Stomach (tissue), 19 donors: ENCODE results near the gene CAPN3. TPM values are rescaled to one million over a fixed set of nuclear protein-coding genes. Genes with fewer than 3 reads are reported as not detected.
"Not testable (repeated sequence)": the region's sequence is repeated elsewhere in the genome, so short reads cannot be mapped to it uniquely, and the experiment has no call there.

Experiments
- DNase-seq, 2 donors: peaks; one replicate each; pipeline versions ENCODE4 v3.0.0 to v3.0.0-alpha.2; 2013 to 2019
- H3K27ac ChIP-seq, 5 donors: fragments of 200-600 bp in 4 of 5; sonication (generic) in 4 of 5; one replicate each; pipeline ENCODE4 v1.5.1; 2013 to 2019; ENCODE audit warnings: mild to moderate bottlenecking in 1 of 5, moderate library complexity in 1 of 5
- H3K27me3 ChIP-seq, 3 donors: fragments of 200-600 bp; sonication (generic); one replicate each; pipeline ENCODE4 v1.5.1; 2017 to 2019; ENCODE audit warnings: mixed run types in 1 of 3
- H3K36me3 ChIP-seq, 4 donors: fragments of 200-600 bp; sonication (generic); 1 replicate in 3 of 4; 2 replicates in 1 of 4; pipeline ENCODE4 v1.5.1; 2016 to 2019
- H3K4me1 ChIP-seq, 4 donors: fragments of 200-600 bp; sonication (generic); one replicate each; pipeline ENCODE4 v1.5.1; 2016 to 2019
- H3K4me3 ChIP-seq, 4 donors: fragments of 200-600 bp; sonication (generic) in 3 of 4; one replicate each; pipeline ENCODE4 v1.5.1; 2016 to 2019; ENCODE audit warnings: mild to moderate bottlenecking in 1 of 4
- H3K9me3 ChIP-seq, 4 donors: fragments of 200-600 bp; sonication (generic); one replicate each; pipeline ENCODE4 v1.5.1; 2016 to 2019
- EP300 ChIP-seq: sonication (generic); formaldehyde crosslinking; IDR thresholded peaks from one replicate; pipeline ENCODE4 v1.6.1; 2017; ENCODE audit warnings: antibody characterized with exemption
- POLR2A ChIP-seq, 4 donors: fragments of 450-650 bp; IDR thresholded peaks; one replicate each; pipeline ENCODE4 v1.6.1; 2016; ENCODE audit warnings: antibody characterized with exemption in 4 of 4, control low read depth in 2 of 4, mild to moderate bottlenecking in 1 of 4, moderate library complexity in 1 of 4
- POLR2AphosphoS5 ChIP-seq, 3 donors: sonication (generic); formaldehyde crosslinking; IDR thresholded peaks; one replicate each; pipeline ENCODE4 v1.6.1; 2016; ENCODE audit warnings: antibody characterized with exemption in 3 of 3
- WGBS, 5 donors: extraction: QIAGEN DNeasy Blood & Tissue Kit in 3 of 5; methylation state at CpG; one replicate each; pipeline versions ENCODE4 v1.1.5 to v1.1.7; 2013 to 2018; 5-methylcytosine and 5-hydroxymethylcytosine counted together
- intact Hi-C: fragments of 100-400 bp; cut with DNase I; formaldehyde crosslinking; loops from one replicate; pipeline ENCODE4 v1.15.1; 2023; ENCODE audit warnings: low total_unique reads
- long read RNA-seq, 10 donors: transcript quantifications; one replicate each; lab custom pipeline, GENCODE V29; 2026
- polyA plus RNA-seq, 3 donors: library from polyadenylated mRNA; stranded (reverse); fragments of 200-250 nt; gene quantifications; one replicate each; pipeline ENCODE4 v1.2.3, GENCODE V29; 2013
- total RNA-seq, 5 donors: library from RNA; depleted of rRNA; stranded (reverse); fragments of >200 nt; gene quantifications; one replicate each; pipeline versions ENCODE4 v1.1.0 to v1.2.3, GENCODE V29; 2014 to 2016
- TF ChIP-seq, protein P1 (sequence below), 7 experiments: fragments of 450-650 bp in 4 of 7; fragments of 200-600 bp in 3 of 7; sonication (generic) in 3 of 7; IDR thresholded peaks; one replicate each; pipeline ENCODE4 v1.5.1; 2016 to 2019; ENCODE audit warnings: antibody characterized with exemption in 7 of 7, control low read depth in 2 of 7, mild to moderate bottlenecking in 1 of 7
- donor health status: healthy with polysubstance abuse.
- donor health status: Bipolar disorder and iron deficiency.
- donor health status: healthy.

The CAPN3 gene
- total RNA-seq (100 to 1,000 TPM in 1 of 5 donors, 10 to 100 TPM in 2, 1 to 10 TPM in 1, under 1 TPM in 1; 0.29 to 244 (median 13.9) TPM), polyA plus RNA-seq (10 to 100 TPM in 1 of 3 donors, 1 to 10 TPM in 2; 3.9 to 22.1 (median 7.3) TPM)
- long read RNA-seq, donor 1, partial matches to known transcripts = 0 of 1 reads
- long read RNA-seq, donor 1, other reads (novel, unspliced or antisense) = 0 of 1 reads
- long read RNA-seq, donor 2, partial matches to known transcripts = 0 of 1 reads
- long read RNA-seq, donor 2, other reads (novel, unspliced or antisense) = 0 of 1 reads
- long read RNA-seq, donor 3 = 0 reads
- long read RNA-seq, donor 4 = 0 reads
- long read RNA-seq, donor 5, partial matches to known transcripts = 0 of 1 reads
- long read RNA-seq, donor 5, other reads (novel, unspliced or antisense) = 0 of 1 reads
- long read RNA-seq, donor 6, partial matches to known transcripts = 0 of 3 reads
- long read RNA-seq, donor 6, other reads (novel, unspliced or antisense) = 0 of 3 reads
- long read RNA-seq, donor 7 = 0 reads
- long read RNA-seq, donor 8, partial matches to known transcripts = 0 of 1 reads
- long read RNA-seq, donor 8, other reads (novel, unspliced or antisense) = 0 of 1 reads
- long read RNA-seq, donor 9 = 0 reads
- long read RNA-seq, donor 10, partial matches to known transcripts = 0 of 2 reads
- long read RNA-seq, donor 10, other reads (novel, unspliced or antisense) = 0 of 2 reads

GRCh38 chr15:42359249-42359648, at the start of gene CAPN3:
TSS of gene CAPN3 (plus strand) at chr15:42359501. CDS start at chr15:42359806, 305 bp downstream.
- H3K27me3 ChIP-seq = no peaks in the 10 kb centered on the region
- H3K36me3 ChIP-seq = peaks cover 0 to 67% (median 18%) of the 10 kb centered on the region in 4 donors
- H3K9me3 ChIP-seq = no peaks in the 10 kb centered on the region
- intact Hi-C loops = no loop called here
- no peak within 1 kb of the TSS for H3K4me3 ChIP-seq
- TF ChIP-seq, protein P1, sequence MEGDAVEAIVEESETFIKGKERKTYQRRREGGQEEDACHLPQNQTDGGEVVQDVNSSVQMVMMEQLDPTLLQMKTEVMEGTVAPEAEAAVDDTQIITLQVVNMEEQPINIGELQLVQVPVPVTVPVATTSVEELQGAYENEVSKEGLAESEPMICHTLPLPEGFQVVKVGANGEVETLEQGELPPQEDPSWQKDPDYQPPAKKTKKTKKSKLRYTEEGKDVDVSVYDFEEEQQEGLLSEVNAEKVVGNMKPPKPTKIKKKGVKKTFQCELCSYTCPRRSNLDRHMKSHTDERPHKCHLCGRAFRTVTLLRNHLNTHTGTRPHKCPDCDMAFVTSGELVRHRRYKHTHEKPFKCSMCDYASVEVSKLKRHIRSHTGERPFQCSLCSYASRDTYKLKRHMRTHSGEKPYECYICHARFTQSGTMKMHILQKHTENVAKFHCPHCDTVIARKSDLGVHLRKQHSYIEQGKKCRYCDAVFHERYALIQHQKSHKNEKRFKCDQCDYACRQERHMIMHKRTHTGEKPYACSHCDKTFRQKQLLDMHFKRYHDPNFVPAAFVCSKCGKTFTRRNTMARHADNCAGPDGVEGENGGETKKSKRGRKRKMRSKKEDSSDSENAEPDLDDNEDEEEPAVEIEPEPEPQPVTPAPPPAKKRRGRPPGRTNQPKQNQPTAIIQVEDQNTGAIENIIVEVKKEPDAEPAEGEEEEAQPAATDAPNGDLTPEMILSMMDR (IDR thresholded peaks at IDR 0.05) = no peak
- TF ChIP-seq EP300 = no peak
- no peak for TF ChIP-seq POLR2AphosphoS5 (IDR thresholded peaks at IDR 0.05)
- no peak for TF ChIP-seq POLR2A (IDR thresholded peaks at IDR 0.05)
- H3K27ac ChIP-seq = no peak within 1 kb of the TSS
- DNase-seq = no peak
- WGBS, 5 donors = 83 to 95% (median 84%) methylated on average over 1 of the region's 1 CpG
- no peaks in the 10 kb centered on the region for H3K4me1 ChIP-seq

- Histone ChIP-seq H3K27ac (no peak overlapping the region), H3K9me3 (no peaks in the 10 kb centered on the region), H3K27me3 (no peaks in the 10 kb centered on the region), H3K4me1 (no peaks in the 10 kb centered on the region), H3K4me3 (no peak overlapping the region), H3K36me3 (peaks cover 9 to 58% (median 56%) of the 10 kb centered on the region in 4 donors)
- TF ChIP-seq EP300 (no peak), POLR2A (IDR thresholded peaks at IDR 0.05) (no peak), POLR2AphosphoS5 (IDR thresholded peaks at IDR 0.05) (no peak)
- TF ChIP-seq, protein P1 (IDR thresholded peaks at IDR 0.05) = no peak
- intact Hi-C loops = no loop called here
- DNase-seq = no peak
- 37 to 54% (median 46%) methylated on average over 3 of the region's 3 CpGs for WGBS, 5 donors
Observed at GRCh38 chr15:42313463-42313862, 45.8 kb upstream of the CAPN3 start.

DNA sequence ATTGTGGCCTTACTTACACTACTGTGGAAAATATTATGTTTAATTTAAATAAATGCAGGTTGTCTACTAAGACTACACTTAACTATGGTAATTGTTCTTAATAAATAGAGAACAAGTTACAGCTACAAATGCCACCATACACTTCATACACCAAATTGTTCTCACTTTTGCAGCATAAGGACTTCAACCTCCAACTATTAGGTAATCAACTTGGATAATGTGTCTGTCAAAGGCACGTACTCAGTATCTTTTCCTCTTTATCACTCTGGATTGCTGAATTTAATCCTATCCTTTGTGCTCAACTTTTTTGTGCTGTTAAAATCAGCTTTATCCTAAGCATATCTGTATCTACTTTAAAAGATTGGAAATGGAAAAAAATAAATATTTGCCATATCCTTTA, 44.5 kb upstream of the CAPN3 start:
- TF ChIP-seq POLR2A (IDR thresholded peaks at IDR 0.05) = no peak

DNA sequence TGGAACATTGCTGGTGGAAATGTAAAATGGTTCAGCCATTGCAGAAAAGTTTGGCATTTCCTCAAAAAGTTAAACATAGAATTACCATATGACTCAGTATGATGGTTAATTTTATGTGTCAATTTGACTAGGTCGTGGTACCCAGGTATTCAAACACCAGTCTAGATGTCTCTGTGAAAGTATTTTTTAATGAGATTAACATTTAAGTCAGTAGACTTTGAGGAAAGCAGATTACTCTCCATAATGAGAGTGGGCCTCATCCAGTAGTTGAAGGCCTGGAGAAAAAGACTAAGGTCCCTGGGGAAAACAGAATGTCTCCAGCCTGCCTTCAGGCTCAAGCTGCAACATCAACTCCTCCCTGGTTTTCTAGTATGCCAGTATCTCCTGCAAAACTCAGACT, 43.8 kb upstream of the CAPN3 start:
- WGBS, 5 donors = 69 to 88% (median 78%) methylated on average over 1 of the region's 1 CpG
- Histone ChIP-seq H3K27ac (no peak overlapping the region), H3K36me3 (peaks cover 5 to 40% (median 36%) of the 10 kb centered on the region in 4 donors), H3K4me1 (no peaks in the 10 kb centered on the region), H3K27me3 (no peaks in the 10 kb centered on the region), H3K9me3 (no peaks in the 10 kb centered on the region), H3K4me3 (no peak overlapping the region)
- TF ChIP-seq POLR2A (IDR thresholded peaks at IDR 0.05) (no peak), EP300 (no peak), POLR2AphosphoS5 (IDR thresholded peaks at IDR 0.05) (no peak)
- TF ChIP-seq, protein P1 (IDR thresholded peaks at IDR 0.05) = no peak
- no peak for DNase-seq
- intact Hi-C loops = no loop called here

More for the DNA sequence above, 44.5 kb upstream of the CAPN3 start:
- H3K4me3 ChIP-seq = no peak overlapping the region
- H3K27ac ChIP-seq = no peak overlapping the region
- no peaks in the 10 kb centered on the region for H3K4me1 ChIP-seq
- intact Hi-C loops = no loop called here
- no peak for DNase-seq
- H3K9me3 ChIP-seq = no peaks in the 10 kb centered on the region
- 83 to 91% (median 87%) methylated on average over 1 of the region's 1 CpG for WGBS, 5 donors
- no peaks in the 10 kb centered on the region for H3K27me3 ChIP-seq
- H3K36me3 ChIP-seq = peaks cover 9 to 46% (median 43%) of the 10 kb centered on the region in 4 donors

GRCh38 chr15:42316282-42316805, 43.0 kb upstream of the CAPN3 start:
- H3K36me3 ChIP-seq = peaks cover 0 to 34% (median 31%) of the 10 kb centered on the region in 4 donors
- H3K4me3 ChIP-seq, H3K27me3 ChIP-seq, H3K9me3 ChIP-seq, intact Hi-C loops, DNase-seq, H3K4me1 ChIP-seq, H3K27ac ChIP-seq: not testable (repeated sequence)
- 67 to 69% (median 67%) methylated on average over 11 of the region's 11 CpGs for WGBS, 5 donors
